LNCaP clone FGC (cell line): Measurements from ENCODE around the gene FGF14.

Experiments used
- DNase-seq: peaks from one replicate; pipeline ENCODE4 v3.0.0-alpha.2; 2011; ENCODE audit warnings: low read depth
- H3K4me3 ChIP-seq: 2 replicates; pipeline ENCODE4 v1.5.1; 2011; ENCODE audit warnings: mild to moderate bottlenecking, low read depth, low read length, control low read depth
- TF ChIP-seq, protein P1 (sequence below): IDR thresholded peaks from 2 replicates; pipeline ENCODE4 v1.5.1; 2012; ENCODE audit warnings: mild to moderate bottlenecking; ENCODE audit not compliant: control insufficient read depth, insufficient read depth; ENCODE audit errors: extremely low read depth

Gene FGF14

DNA sequence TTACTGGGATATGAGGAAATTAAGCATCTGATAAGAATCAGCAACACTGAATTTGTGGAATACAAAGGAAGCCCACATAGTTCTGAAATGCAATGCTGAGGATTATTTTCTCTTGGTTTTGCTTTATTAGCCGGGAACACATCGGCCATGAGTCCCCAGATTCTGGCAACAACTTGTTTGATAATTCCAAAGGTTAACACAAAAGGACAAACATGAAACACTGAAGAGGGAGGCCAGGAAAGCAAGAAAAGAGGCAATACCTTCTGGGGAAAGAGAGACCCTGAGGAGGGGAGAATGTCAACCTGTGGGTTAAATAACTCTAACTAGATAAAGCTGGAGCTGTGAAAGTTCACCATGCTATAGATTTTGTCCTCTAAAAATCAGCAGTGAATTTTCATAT, 663.5 kb downstream of the FGF14 start:
- TF ChIP-seq, protein P1, sequence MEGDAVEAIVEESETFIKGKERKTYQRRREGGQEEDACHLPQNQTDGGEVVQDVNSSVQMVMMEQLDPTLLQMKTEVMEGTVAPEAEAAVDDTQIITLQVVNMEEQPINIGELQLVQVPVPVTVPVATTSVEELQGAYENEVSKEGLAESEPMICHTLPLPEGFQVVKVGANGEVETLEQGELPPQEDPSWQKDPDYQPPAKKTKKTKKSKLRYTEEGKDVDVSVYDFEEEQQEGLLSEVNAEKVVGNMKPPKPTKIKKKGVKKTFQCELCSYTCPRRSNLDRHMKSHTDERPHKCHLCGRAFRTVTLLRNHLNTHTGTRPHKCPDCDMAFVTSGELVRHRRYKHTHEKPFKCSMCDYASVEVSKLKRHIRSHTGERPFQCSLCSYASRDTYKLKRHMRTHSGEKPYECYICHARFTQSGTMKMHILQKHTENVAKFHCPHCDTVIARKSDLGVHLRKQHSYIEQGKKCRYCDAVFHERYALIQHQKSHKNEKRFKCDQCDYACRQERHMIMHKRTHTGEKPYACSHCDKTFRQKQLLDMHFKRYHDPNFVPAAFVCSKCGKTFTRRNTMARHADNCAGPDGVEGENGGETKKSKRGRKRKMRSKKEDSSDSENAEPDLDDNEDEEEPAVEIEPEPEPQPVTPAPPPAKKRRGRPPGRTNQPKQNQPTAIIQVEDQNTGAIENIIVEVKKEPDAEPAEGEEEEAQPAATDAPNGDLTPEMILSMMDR: no peak
- DNase-seq: no peak
- H3K4me3 ChIP-seq: no peak overlapping the region

DNA sequence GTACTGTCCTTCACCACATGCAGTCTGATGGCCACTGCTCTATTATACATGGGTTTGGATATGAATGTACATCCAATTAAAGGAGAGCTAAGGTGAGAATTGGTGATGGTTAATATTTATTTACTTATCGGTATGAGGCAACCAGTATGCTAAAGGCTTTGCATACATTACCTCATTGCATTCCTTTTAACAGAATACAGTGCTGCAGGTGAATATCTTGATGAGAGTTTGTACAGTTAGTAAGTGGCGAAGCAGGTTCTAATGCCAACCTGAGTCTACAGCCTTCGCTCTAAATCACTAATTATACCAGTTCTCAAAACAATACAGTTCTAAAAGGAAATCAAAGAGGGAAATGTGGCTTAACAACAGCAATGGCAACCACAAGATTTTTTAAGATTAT, 665.3 kb downstream of the FGF14 start:
- no peak for DNase-seq
- TF ChIP-seq, protein P1: no peak
- no peak overlapping the region for H3K4me3 ChIP-seq

DNA sequence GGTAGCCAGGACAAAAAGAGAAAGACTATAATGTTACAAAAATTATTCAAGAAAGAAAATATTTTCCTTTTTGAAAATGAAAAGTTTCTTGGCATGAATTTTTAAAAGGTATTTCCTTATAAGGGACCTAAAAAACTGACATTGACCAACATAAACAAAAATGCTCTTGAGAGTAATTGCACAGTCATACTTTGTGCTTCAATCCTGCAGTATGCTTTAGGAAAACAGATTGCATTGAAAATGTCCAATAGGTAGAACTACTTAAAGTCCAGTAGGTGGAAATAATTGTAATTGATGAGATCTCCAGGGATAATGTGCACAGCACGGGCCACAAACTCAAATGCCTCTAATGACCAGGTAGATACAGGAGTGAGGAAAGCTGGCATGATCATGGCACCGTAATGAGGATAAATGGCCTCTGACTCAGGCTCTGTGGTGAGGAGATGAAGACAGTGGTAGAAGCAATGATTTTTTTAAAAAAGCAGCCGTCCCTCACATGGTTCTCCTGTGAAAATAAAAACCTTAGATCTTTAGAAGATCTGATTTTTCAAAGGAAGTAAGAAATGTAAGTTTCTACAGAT, 671.3 kb downstream of the FGF14 start:
- no peak overlapping the region for H3K4me3 ChIP-seq
- TF ChIP-seq, protein P1: no peak
- DNase-seq: no peak

DNA sequence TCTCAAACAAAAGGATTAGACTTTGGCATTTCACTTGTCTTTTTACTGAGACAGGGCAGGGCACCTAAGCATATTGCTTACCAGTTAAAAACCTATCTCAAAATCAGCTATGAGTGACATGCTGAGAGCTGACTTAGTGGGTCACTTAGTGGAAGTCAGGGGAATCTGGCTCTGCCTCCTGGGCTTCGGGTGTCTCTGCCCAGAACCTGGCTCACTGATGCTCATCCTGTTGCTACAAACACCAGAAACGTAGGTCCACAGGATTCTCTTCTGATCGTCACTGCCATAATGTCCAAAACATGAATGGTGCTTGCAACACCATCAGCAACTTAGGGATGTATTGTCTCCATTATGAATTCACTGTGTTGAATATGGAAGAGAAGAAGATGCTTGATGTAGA, 673.2 kb downstream of the FGF14 start:
- H3K4me3 ChIP-seq: no peak overlapping the region
- TF ChIP-seq, protein P1: no peak
- no peak for DNase-seq

DNA sequence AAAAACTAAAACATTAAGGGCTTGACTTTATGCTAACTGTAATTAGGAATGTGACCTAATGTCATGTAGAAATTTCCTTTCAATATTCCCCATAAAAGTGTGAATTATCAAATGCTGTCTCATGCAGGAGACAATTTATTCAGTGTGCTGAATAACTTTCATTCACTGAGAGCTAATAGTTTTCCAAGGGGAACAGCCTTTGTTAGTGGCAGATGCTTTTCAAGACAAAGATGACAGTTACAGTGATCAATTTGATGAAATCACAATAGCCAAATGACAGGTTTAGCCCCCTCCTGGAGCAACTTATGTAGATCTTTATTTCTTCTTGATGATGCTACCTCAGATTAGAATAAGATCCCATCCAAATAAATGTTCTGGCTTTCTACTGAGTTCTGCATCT, 673.8 kb downstream of the FGF14 start:
- TF ChIP-seq, protein P1: no peak
- H3K4me3 ChIP-seq: no peak overlapping the region
- no peak for DNase-seq

DNA sequence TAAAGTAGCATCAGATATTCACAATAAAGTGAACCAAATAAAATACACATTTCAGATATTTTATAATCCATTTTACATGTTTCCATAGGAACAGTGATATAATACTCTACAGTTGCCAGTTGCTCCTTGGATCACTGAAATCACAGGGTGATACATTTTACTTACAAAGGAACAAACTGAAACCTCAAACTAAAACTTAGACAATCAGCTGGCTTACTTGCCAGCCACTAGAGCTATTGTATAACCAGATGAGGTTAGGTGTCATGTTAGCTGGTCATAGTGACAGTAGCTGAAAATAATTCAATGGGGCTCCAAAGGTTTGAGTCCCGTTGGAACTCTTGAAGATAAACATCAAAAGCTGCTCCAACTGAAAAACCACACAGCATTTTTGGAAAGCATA, 674.7 kb downstream of the FGF14 start:
- no peak overlapping the region for H3K4me3 ChIP-seq
- TF ChIP-seq, protein P1: no peak
- no peak for DNase-seq

DNA sequence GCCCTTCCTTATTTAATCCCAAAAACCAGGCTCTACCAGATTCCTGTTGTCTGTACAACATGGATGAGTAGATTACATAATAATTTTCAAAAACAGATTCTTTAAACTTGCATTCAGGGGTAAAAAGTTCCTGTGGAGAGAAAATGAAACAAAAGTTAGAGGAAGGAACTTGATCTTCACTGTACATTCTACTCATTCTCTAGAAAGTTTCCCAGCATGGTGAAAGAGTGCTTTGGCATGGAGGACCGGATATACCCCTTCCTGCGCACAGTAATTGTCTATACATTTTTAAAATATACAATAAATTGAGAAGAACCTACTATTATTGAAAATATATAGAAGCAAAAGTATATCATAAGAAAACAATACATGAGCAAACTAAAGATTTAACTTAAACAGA, 675.2 kb downstream of the FGF14 start:
- H3K4me3 ChIP-seq: no peak overlapping the region
- no peak for DNase-seq
- TF ChIP-seq, protein P1: no peak
